HepG2 (cell line): ENCODE results near the gene ANGPTL7. TPM values are rescaled to one million over a fixed set of nuclear protein-coding genes. Genes with fewer than 3 reads are reported as not detected.

Experiments
- ATAC-seq: fragments of 200-7000 bp; cut with Tn5 transposase; 3 replicates; pipeline ENCODE4 v1.9.1; 2020; ENCODE audit warnings: mild to moderate bottlenecking, moderate library complexity
- BruUV-seq: library from RNA; stranded (reverse); fragments of 400-500 nt; replicated peaks from 2 replicates; lab custom pipeline; 2021; lab: Mats Ljungman, UMichigan
- CTCF ChIA-PET: fragments of 300-600 bp; formaldehyde crosslinking; extraction: SDS; loops from one replicate; lab custom pipeline; 2021; ENCODE audit warnings: low total read pairs, inconsistent platforms, low intra/inter-chr PET ratio; lab: Yijun Ruan, JAX
- POLR2A ChIA-PET: fragments of 350-600 bp; sonication (Branson Sonifier 250); formaldehyde crosslinking; loops from one replicate; lab custom pipeline; 2020; ENCODE audit warnings: antibody characterized with exemption, inconsistent platforms; lab: Yijun Ruan, JAX
- DNase-seq: peaks from one replicate; pipeline ENCODE4 v3.0.0-alpha.2; 2015; ENCODE audit warnings: low spot score
- FAIRE-seq: peaks from 3 replicates; lab custom pipeline; 2011; peaks lifted over from hg19 to GRCh38; lab: Jason Lieb, UNC
- H2AFZ ChIP-seq: one replicate; pipeline ENCODE4 v1.6.1; 2011; ENCODE audit warnings: low read length, inconsistent platforms
- H3K27ac ChIP-seq: fragments of 300-600 bp; 3 replicates; pipeline ENCODE4 v1.8.0; 2011; ENCODE audit warnings: mixed run types, mild to moderate bottlenecking, mixed read lengths, low read length, inconsistent platforms; ENCODE audit not compliant: insufficient read depth; ENCODE audit errors: extremely low read length
- H3K27me3 ChIP-seq, 2 experiments: fragments of 200-600 bp in 1 of 2; 2 replicates in 1 of 2; 3 replicates in 1 of 2; pipeline versions ENCODE4 v1.6.0 to v1.8.0; 2011; ENCODE audit warnings: low read length in 2 of 2, mild to moderate bottlenecking in 2 of 2, moderate library complexity in 2 of 2, inconsistent platforms in 1 of 2; ENCODE audit not compliant: insufficient read depth in 2 of 2, control insufficient read depth in 1 of 2
- H3K36me3 ChIP-seq, 2 experiments: fragments of 200-600 bp in 1 of 2; replicated peaks in 1 of 2; 2 replicates in 1 of 2; 3 replicates in 1 of 2; pipeline versions ENCODE4 v1.5.1 to v1.8.0; 2011; ENCODE audit warnings: low read length in 2 of 2, inconsistent platforms in 1 of 2; ENCODE audit not compliant: insufficient read depth in 2 of 2, control insufficient read depth in 1 of 2
- H3K4me1 ChIP-seq: 2 replicates; pipeline ENCODE4 v1.5.1; 2012; ENCODE audit warnings: low read length, inconsistent platforms; ENCODE audit not compliant: insufficient read depth
- H3K4me2 ChIP-seq: 2 replicates; pipeline ENCODE4 v1.6.0; 2011; ENCODE audit warnings: low read depth, low read length, inconsistent platforms
- H3K4me3 ChIP-seq, 3 experiments: fragments of 200-600 bp in 1 of 3; sonication (generic), shearing (Covaris generic) in 1 of 3; replicated peaks in 1 of 3; 2 replicates each; pipeline ENCODE4 v1.5.1; 2011 to 2016; ENCODE audit warnings: low read length in 3 of 3, inconsistent platforms in 2 of 3, low read depth in 2 of 3, mild to moderate bottlenecking in 2 of 3, control low read depth in 1 of 3, mixed read lengths in 1 of 3; ENCODE audit not compliant: insufficient read depth in 1 of 3
- H3K79me2 ChIP-seq: one replicate; pipeline ENCODE4 v1.6.1; 2011; ENCODE audit warnings: low read length, inconsistent platforms; ENCODE audit not compliant: insufficient read depth
- H3K9ac ChIP-seq: 2 replicates; pipeline ENCODE4 v1.6.0; 2011; ENCODE audit warnings: mild to moderate bottlenecking, low read depth, low read length, inconsistent platforms; ENCODE audit not compliant: insufficient read depth
- H3K9me3 ChIP-seq: 2 replicates; pipeline ENCODE4 v1.5.1; 2012; ENCODE audit warnings: mild to moderate bottlenecking, low read length
- H4K20me1 ChIP-seq: 2 replicates; pipeline ENCODE4 v1.6.0; 2011; ENCODE audit warnings: inconsistent platforms, mild to moderate bottlenecking, low read length, moderate library complexity; ENCODE audit not compliant: insufficient read depth
- FOXK1 ChIP-seq: sonication (generic); formaldehyde crosslinking; IDR thresholded peaks from 2 replicates; pipeline ENCODE4 v1.4.0; 2020; ENCODE audit warnings: low read depth, missing genetic modification reagents, borderline replicate concordance
- KDM1A ChIP-seq: IDR thresholded peaks from 2 replicates; pipeline ENCODE4 v1.6.1; 2016; ENCODE audit warnings: missing compliant biosample characterization
- MBNL3 ChIP-seq: fragments of 250-450 bp; sonication (Bioruptor Pico); conservative IDR thresholded peaks from 2 replicates; pipeline ENCODE4 v1.8.0; 2022; ENCODE audit warnings: mild to moderate bottlenecking, inconsistent platforms
- POLR2A ChIP-seq, 2 experiments: IDR thresholded peaks; 2 replicates each; pipeline ENCODE4 v1.6.1; 2011; ENCODE audit warnings: low read depth in 2 of 2, low read length in 2 of 2, mild to moderate bottlenecking in 1 of 2, moderate library complexity in 1 of 2; ENCODE audit not compliant: insufficient read depth in 1 of 2
- SRSF1 ChIP-seq: fragments of 200-400 bp; formaldehyde crosslinking; optimal IDR thresholded peaks from 2 replicates; pipeline ENCODE3; 2017; ENCODE audit warnings: mild to moderate bottlenecking, low read depth, low read length, moderate library complexity
- SUZ12 ChIP-seq: fragments of 150-350 bp; IDR thresholded peaks from 2 replicates; pipeline ENCODE4 v1.6.1; 2014; ENCODE audit warnings: low read depth, low read length
- TBP ChIP-seq: sonication (generic); formaldehyde crosslinking; IDR thresholded peaks from 2 replicates; pipeline ENCODE4 v1.5.0; 2020; ENCODE audit warnings: missing genetic modification reagents
- ZNF235 ChIP-seq: sonication (generic); formaldehyde crosslinking; IDR thresholded peaks from 2 replicates; pipeline ENCODE4 v1.8.1; 2023; ENCODE audit warnings: mild to moderate bottlenecking, missing genetic modification reagents, borderline replicate concordance
- ZNF282 ChIP-seq: fragments of 450-650 bp; IDR thresholded peaks from 2 replicates; pipeline ENCODE4 v1.6.1; 2018; ENCODE audit not compliant: partially characterized antibody
- ZNF33B ChIP-seq: sonication (generic); formaldehyde crosslinking; IDR thresholded peaks from 2 replicates; pipeline ENCODE4 v1.5.1; 2020; ENCODE audit warnings: mild to moderate bottlenecking, missing genetic modification reagents
- ZSCAN9 ChIP-seq: IDR thresholded peaks from 2 replicates; pipeline ENCODE4 v1.6.1; 2016; ENCODE audit warnings: borderline replicate concordance
- WGBS: methylation state at CpG from one replicate; pipeline ENCODE4 v1.1.6; 2017; ENCODE audit warnings: low lambda C conversion rate; 5-methylcytosine and 5-hydroxymethylcytosine counted together
- in situ Hi-C: cut with HindIII; loops from 2 replicates; pipeline ENCODE4 v1.10.0; 2017; ENCODE audit warnings: low pct_unique_long_range_greater_than_20kb; ENCODE audit not compliant: extremely low pct_ligation_motif_present
- intact Hi-C: fragments of 100-400 bp; cut with micrococcal nuclease; formaldehyde crosslinking; loops from one replicate; pipeline ENCODE4 v1.10.0; 2022; ENCODE audit not compliant: unreplicated experiment
- polyA plus RNA-seq, 8 experiments: library from polyadenylated mRNA; depleted of rRNA in 3 of 8; stranded (reverse) in 7 of 8; unstranded in 1 of 8; fragments of >200 nt; fragmentation: Illumina TruSeq in 4 of 8; extraction: Trizol in 4 of 8; gene quantifications; 2 replicates each; pipeline versions ENCODE4 v1.2.1 to v1.2.3, GENCODE V29; 2011 to 2016; ENCODE audit warnings: low read depth in 4 of 8, missing spikeins in 1 of 8, mixed read lengths in 1 of 8; ENCODE audit not compliant: insufficient read depth in 1 of 8
- total RNA-seq, 5 experiments: library from RNA; depleted of rRNA; stranded (reverse); fragments of >200 nt; fragmentation: Illumina TruSeq; extraction: Trizol; gene quantifications; 2 replicates each; pipeline ENCODE4 v1.2.3, GENCODE V29; 2016; ENCODE audit warnings: low read depth in 1 of 5
- TF ChIP-seq, protein P1 (sequence below): sonication (generic); formaldehyde crosslinking; IDR thresholded peaks from 2 replicates; pipeline ENCODE4 v1.4.0; 2020; ENCODE audit warnings: mild to moderate bottlenecking, missing genetic modification reagents
- TF ChIP-seq, protein P2 (sequence below): IDR thresholded peaks from 2 replicates; pipeline ENCODE4 v1.6.1; 2016; ENCODE audit warnings: mild to moderate bottlenecking, missing biosample characterization, missing genetic modification reagents
- TF ChIP-seq, protein P3 (sequence below): sonication (generic); formaldehyde crosslinking; IDR thresholded peaks from 2 replicates; pipeline ENCODE4 v1.5.0; 2020; ENCODE audit warnings: missing genetic modification reagents

The ANGPTL7 gene
- total and polyA plus RNA-seq, 2 of the 13 experiments (the other 11 are each of a cell fraction or from before 2014, with no cell fraction given): not detected

DNA sequence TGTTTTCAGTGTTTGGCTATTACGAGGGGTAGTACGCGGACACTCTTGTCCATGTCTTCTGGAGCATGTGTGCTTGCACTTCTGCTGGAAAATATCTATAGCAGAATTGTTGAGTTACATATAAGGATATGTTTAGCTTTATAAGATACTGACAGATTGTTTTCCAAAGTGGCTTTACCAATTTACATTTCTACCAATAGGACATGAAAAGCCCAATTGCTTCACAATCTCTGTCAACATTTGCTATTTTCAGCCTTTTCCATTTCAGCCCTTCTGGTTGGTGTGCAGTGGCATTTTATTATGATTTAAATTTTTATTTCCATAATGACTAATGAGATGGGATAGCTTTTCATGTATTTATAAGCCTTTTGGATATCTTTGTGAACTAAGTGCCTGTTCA lies 6.3 kb upstream of the ANGPTL7 start:
- Histone ChIP-seq H3K27me3 (no peaks in the 10 kb centered on the region), H3K4me2 (no peak overlapping the region), H3K9me3 (no peaks in the 10 kb centered on the region), H3K79me2 (no peaks in the 10 kb centered on the region), H4K20me1 (no peaks in the 10 kb centered on the region), H3K4me3 (no peak overlapping the region), H3K4me1 (peaks cover 9% of the 10 kb centered on the region; the same call in 1 of the 2 replicates), H3K9ac (no peak overlapping the region), H3K36me3 (peaks cover 2 to 25% of the 10 kb centered on the region in 2 experiments; a peak in 3 of 5 replicates), H2AFZ (no peak overlapping the region)
- POLR2A ChIA-PET: no interaction called here
- intact Hi-C loops: no loop called here
- ATAC-seq: no peak
- no peak for FAIRE-seq
- CTCF ChIA-PET: no interaction called here
- in situ Hi-C loops: no loop called here
- BruUV-seq: no TSS peak
- 99% methylated on average over 3 of the region's 3 CpGs for WGBS
- TF ChIP-seq ZSCAN9 (no peak), MBNL3 (CRISPR knock-in tag) (no peak), SRSF1 (no peak), FOXK1 (CRISPR knock-in tag) (no peak), SUZ12 (no peak), ZNF33B (CRISPR knock-in tag) (no peak), ZNF282 (no peak), TBP (CRISPR knock-in tag) (no peak), KDM1A (CRISPR knock-in tag) (no peak), ZNF235 (CRISPR knock-in tag) (no peak), POLR2A (IDR thresholded peaks at IDR 0.05; ENCODE audit: insufficient read depth in 1 of 2, low read depth in 2 of 2, low read length in 2 of 2) (no peak)
- TF ChIP-seq, protein P1, sequence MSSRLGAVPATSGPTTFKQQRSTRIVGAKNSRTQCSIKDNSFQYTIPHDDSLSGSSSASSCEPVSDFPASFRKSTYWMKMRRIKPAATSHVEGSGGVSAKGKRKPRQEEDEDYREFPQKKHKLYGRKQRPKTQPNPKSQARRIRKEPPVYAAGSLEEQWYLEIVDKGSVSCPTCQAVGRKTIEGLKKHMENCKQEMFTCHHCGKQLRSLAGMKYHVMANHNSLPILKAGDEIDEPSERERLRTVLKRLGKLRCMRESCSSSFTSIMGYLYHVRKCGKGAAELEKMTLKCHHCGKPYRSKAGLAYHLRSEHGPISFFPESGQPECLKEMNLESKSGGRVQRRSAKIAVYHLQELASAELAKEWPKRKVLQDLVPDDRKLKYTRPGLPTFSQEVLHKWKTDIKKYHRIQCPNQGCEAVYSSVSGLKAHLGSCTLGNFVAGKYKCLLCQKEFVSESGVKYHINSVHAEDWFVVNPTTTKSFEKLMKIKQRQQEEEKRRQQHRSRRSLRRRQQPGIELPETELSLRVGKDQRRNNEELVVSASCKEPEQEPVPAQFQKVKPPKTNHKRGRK (CRISPR knock-in tag): no peak
- TF ChIP-seq, protein P2, sequence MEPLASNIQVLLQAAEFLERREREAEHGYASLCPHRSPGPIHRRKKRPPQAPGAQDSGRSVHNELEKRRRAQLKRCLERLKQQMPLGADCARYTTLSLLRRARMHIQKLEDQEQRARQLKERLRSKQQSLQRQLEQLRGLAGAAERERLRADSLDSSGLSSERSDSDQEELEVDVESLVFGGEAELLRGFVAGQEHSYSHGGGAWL (CRISPR knock-in tag): no peak
- TF ChIP-seq, protein P3, sequence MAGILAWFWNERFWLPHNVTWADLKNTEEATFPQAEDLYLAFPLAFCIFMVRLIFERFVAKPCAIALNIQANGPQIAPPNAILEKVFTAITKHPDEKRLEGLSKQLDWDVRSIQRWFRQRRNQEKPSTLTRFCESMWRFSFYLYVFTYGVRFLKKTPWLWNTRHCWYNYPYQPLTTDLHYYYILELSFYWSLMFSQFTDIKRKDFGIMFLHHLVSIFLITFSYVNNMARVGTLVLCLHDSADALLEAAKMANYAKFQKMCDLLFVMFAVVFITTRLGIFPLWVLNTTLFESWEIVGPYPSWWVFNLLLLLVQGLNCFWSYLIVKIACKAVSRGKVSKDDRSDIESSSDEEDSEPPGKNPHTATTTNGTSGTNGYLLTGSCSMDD (CRISPR knock-in tag): no peak
- TF ChIP-seq, all 625 proteins: peak for 0
- DNase-seq: no peak
- no peak overlapping the region for H3K27ac ChIP-seq
